H9 (cell line): Measurements from ENCODE around the gene HGS. TPM values are rescaled to one million over a fixed set of nuclear protein-coding genes. Genes with fewer than 3 reads are reported as not detected.

ENCODE experiments used
- DNase-seq: peaks from one replicate; pipeline ENCODE4 v3.0.0-alpha.2; 2017
- H2AFZ ChIP-seq: one replicate; pipeline ENCODE4 v1.6.1; 2013; ENCODE audit warnings: mild to moderate bottlenecking, low read length, control low read depth, moderate library complexity
- H2AK5ac ChIP-seq: 2 replicates; pipeline ENCODE4 v1.6.1; 2013; ENCODE audit warnings: low read length, control low read depth, mixed read lengths; ENCODE audit not compliant: insufficient read length
- H2BK120ac ChIP-seq: one replicate; pipeline ENCODE4 v1.6.1; 2013; ENCODE audit warnings: low read depth, mild to moderate bottlenecking, low read length, control low read depth, inconsistent platforms; ENCODE audit not compliant: poor library complexity, severe bottlenecking
- H2BK12ac ChIP-seq: 2 replicates; pipeline ENCODE4 v1.6.1; 2013; ENCODE audit warnings: low read length, control low read depth, mixed read lengths, low read depth; ENCODE audit not compliant: insufficient read length
- H2BK15ac ChIP-seq: 2 replicates; pipeline ENCODE4 v1.6.1; 2013; ENCODE audit warnings: low read depth, low read length, control low read depth
- H2BK20ac ChIP-seq: one replicate; pipeline ENCODE4 v1.6.1; 2013; ENCODE audit warnings: low read depth, mild to moderate bottlenecking, low read length, control low read depth, inconsistent platforms; ENCODE audit not compliant: poor library complexity, severe bottlenecking
- H2BK5ac ChIP-seq: 2 replicates; pipeline ENCODE4 v1.6.1; 2013; ENCODE audit warnings: low read length, control low read depth, mixed read lengths; ENCODE audit not compliant: insufficient read length
- H3K14ac ChIP-seq: 2 replicates; pipeline ENCODE4 v1.6.1; 2013; ENCODE audit warnings: low read length, control low read depth; ENCODE audit not compliant: insufficient read depth
- H3K18ac ChIP-seq: 2 replicates; pipeline ENCODE4 v1.6.1; 2013; ENCODE audit warnings: low read depth, mild to moderate bottlenecking, mixed read lengths, low read length, control low read depth; ENCODE audit not compliant: insufficient read length
- H3K23ac ChIP-seq: 2 replicates; pipeline ENCODE4 v1.6.1; 2013; ENCODE audit warnings: low read length, control low read depth, mixed read lengths, low read depth; ENCODE audit not compliant: insufficient read length
- H3K23me2 ChIP-seq: 2 replicates; pipeline ENCODE4 v1.6.1; 2013; ENCODE audit warnings: low read depth, mild to moderate bottlenecking, mixed read lengths, low read length, control low read depth; ENCODE audit not compliant: insufficient read length, poor library complexity, severe bottlenecking
- H3K27ac ChIP-seq: 2 replicates; pipeline ENCODE4 v1.5.1; 2013; ENCODE audit warnings: low read length, control low read depth, mixed read lengths, low read depth; ENCODE audit not compliant: insufficient read length
- H3K27me3 ChIP-seq: 2 replicates; pipeline ENCODE4 v1.6.1; 2013; ENCODE audit warnings: low read length, control low read depth, inconsistent platforms; ENCODE audit not compliant: insufficient read depth
- H3K4ac ChIP-seq: 2 replicates; pipeline ENCODE4 v1.6.1; 2013; ENCODE audit warnings: low read depth, mild to moderate bottlenecking, control low read depth, inconsistent platforms, low read length, moderate library complexity
- H3K4me1 ChIP-seq: 2 replicates; pipeline ENCODE4 v1.6.1; 2013; ENCODE audit warnings: low read length, control low read depth, inconsistent platforms; ENCODE audit not compliant: insufficient read depth
- H3K4me2 ChIP-seq: 2 replicates; pipeline ENCODE4 v1.6.1; 2013; ENCODE audit warnings: low read length, control low read depth, mixed read lengths; ENCODE audit not compliant: insufficient read length, insufficient read depth
- H3K56ac ChIP-seq: 2 replicates; pipeline ENCODE4 v1.6.1; 2013; ENCODE audit warnings: low read depth, mild to moderate bottlenecking, mixed read lengths, low read length, control low read depth; ENCODE audit not compliant: insufficient read length
- H3K79me1 ChIP-seq: 2 replicates; pipeline ENCODE4 v1.6.1; 2013; ENCODE audit warnings: low read depth, mild to moderate bottlenecking, moderate library complexity, low read length, control low read depth, inconsistent platforms; ENCODE audit not compliant: insufficient read depth, poor library complexity, severe bottlenecking
- H3K79me2 ChIP-seq: 2 replicates; pipeline ENCODE4 v1.6.1; 2013; ENCODE audit warnings: low read length, control low read depth, inconsistent platforms; ENCODE audit not compliant: insufficient read depth
- H3K9ac ChIP-seq: 2 replicates; pipeline ENCODE4 v1.6.1; 2013; ENCODE audit warnings: low read length, control low read depth, mixed read lengths; ENCODE audit not compliant: insufficient read length; ENCODE audit errors: extremely low read depth
- H3K9me3 ChIP-seq: one replicate; pipeline ENCODE4 v1.6.1; 2013; ENCODE audit warnings: low read depth, low read length, inconsistent platforms; ENCODE audit not compliant: control insufficient read depth
- H3T11ph ChIP-seq: one replicate; pipeline ENCODE4 v1.6.1; 2013; ENCODE audit warnings: mild to moderate bottlenecking, low read length, control low read depth, inconsistent platforms
- H4K20me1 ChIP-seq: one replicate; pipeline ENCODE4 v1.6.1; 2013; ENCODE audit not compliant: control insufficient read depth, insufficient read length, insufficient read depth
- H4K5ac ChIP-seq: 2 replicates; pipeline ENCODE4 v1.6.1; 2013; ENCODE audit warnings: low read depth, mild to moderate bottlenecking, mixed read lengths, low read length, control low read depth; ENCODE audit not compliant: insufficient read length
- H4K8ac ChIP-seq: replicated peaks from 2 replicates; pipeline ENCODE4 v1.6.1; 2013; ENCODE audit warnings: low read length, control low read depth, mixed read lengths, low read depth; ENCODE audit not compliant: insufficient read length
- H4K91ac ChIP-seq: 2 replicates; pipeline ENCODE4 v1.6.1; 2013; ENCODE audit warnings: low read depth, mild to moderate bottlenecking, moderate library complexity, mixed read lengths, low read length, control low read depth; ENCODE audit not compliant: insufficient read length
- H3K27ac Mint-ChIP-seq, 3 experiments: 2 replicates in 2 of 3; 3 replicates in 1 of 3; pipeline ENCODE4 v1.8.0; 2020 to 2021; ENCODE audit warnings: mixed read lengths in 3 of 3, mild to moderate bottlenecking in 1 of 3, moderate library complexity in 1 of 3
- H3K27me3 Mint-ChIP-seq: 2 replicates; pipeline ENCODE4 v1.8.0; 2021; ENCODE audit warnings: low read depth, mild to moderate bottlenecking, moderate library complexity, mixed read lengths
- H3K36me3 Mint-ChIP-seq, 3 experiments: 2 replicates in 2 of 3; 3 replicates in 1 of 3; pipeline ENCODE4 v1.8.0; 2020 to 2021; ENCODE audit warnings: low read depth in 3 of 3, mixed read lengths in 3 of 3; ENCODE audit not compliant: insufficient read depth in 1 of 3
- H3K4me1 Mint-ChIP-seq, 2 experiments: 2 replicates each; pipeline ENCODE4 v1.8.0; 2020; ENCODE audit warnings: mixed read lengths in 2 of 2
- H3K4me3 Mint-ChIP-seq, 2 experiments: 2 replicates in 1 of 2; 3 replicates in 1 of 2; pipeline ENCODE4 v1.8.0; 2020 to 2021; ENCODE audit warnings: mild to moderate bottlenecking in 2 of 2, mixed read lengths in 2 of 2, moderate library complexity in 1 of 2
- H3K9me3 Mint-ChIP-seq, 2 experiments: 2 replicates in 1 of 2; 3 replicates in 1 of 2; pipeline ENCODE4 v1.8.0; 2020; ENCODE audit warnings: mild to moderate bottlenecking in 2 of 2, mixed read lengths in 2 of 2, moderate library complexity in 1 of 2
- CTCF ChIP-seq: fragments of 200-600 bp; sonication (generic); conservative IDR thresholded peaks from 3 replicates; pipeline ENCODE4 v1.8.0; 2021; ENCODE audit warnings: antibody characterized with exemption, mild to moderate bottlenecking
- WGBS: extraction: QIAGEN DNeasy Blood & Tissue Kit; methylation state at CpG from one replicate; pipeline ENCODE4 v1.1.7; 2013; ENCODE audit warnings: missing lambda C conversion rate, low lambda C conversion rate, mixed read lengths; ENCODE audit not compliant: insufficient read length; ENCODE audit errors: extremely low coverage; 5-methylcytosine and 5-hydroxymethylcytosine counted together
- total RNA-seq: library from RNA; stranded (reverse); gene quantifications from 2 replicates; pipeline ENCODE4 v1.2.1, GENCODE V29; 2021

HGS gene
- total RNA-seq, 1 experiment from 2014 or later, result 106 TPM

GRCh38 chr17:81667754-81668153 is 16.1 kb upstream of the HGS start:
- no peaks in the 10 kb centered on the region for H4K20me1 ChIP-seq
- H2BK120ac ChIP-seq, result no peak overlapping the region
- no peak overlapping the region for H2BK5ac ChIP-seq
- H3K23ac ChIP-seq, result no peak overlapping the region
- no peak overlapping the region for H4K91ac ChIP-seq
- H2BK15ac ChIP-seq, result no peak overlapping the region
- peaks cover 18 to 19% of the 10 kb centered on the region in 2 experiments for H3K4me1 Mint-ChIP-seq
- no peaks in the 10 kb centered on the region for H3K27me3 Mint-ChIP-seq
- WGBS, result no CpG with 5 or more reads among the region's 18 CpGs
- H3T11ph ChIP-seq, result no peak overlapping the region
- no peak overlapping the region for H4K8ac ChIP-seq
- no peak overlapping the region for H3K9ac ChIP-seq
- H2AFZ ChIP-seq, result no peak overlapping the region
- no peak overlapping the region for H3K18ac ChIP-seq
- H4K5ac ChIP-seq, result no peak overlapping the region
- H3K4me3 Mint-ChIP-seq, result peak overlapping the region; percentile 97
- H2BK20ac ChIP-seq, result no peak overlapping the region
- DNase-seq, result peak; percentile 77
- H3K14ac ChIP-seq, result no peak overlapping the region
- no peaks in the 10 kb centered on the region for H3K27me3 ChIP-seq
- H3K56ac ChIP-seq, result no peak overlapping the region
- no peaks in the 10 kb centered on the region for H3K9me3 Mint-ChIP-seq
- H2AK5ac ChIP-seq, result no peak overlapping the region
- H3K4me2 ChIP-seq, result peak overlapping the region; percentile 89
- no peaks in the 10 kb centered on the region for H3K9me3 ChIP-seq
- H3K4me1 ChIP-seq, result peaks cover 2% of the 10 kb centered on the region; the same call in 1 of the 2 replicates
- no peak overlapping the region for H3K4ac ChIP-seq
- H3K27ac ChIP-seq, result no peak overlapping the region
- H3K36me3 Mint-ChIP-seq, result peaks cover 43 to 65% (median 65%) of the 10 kb centered on the region in 3 experiments; a peak in 6 of 7 replicates
- no peak overlapping the region for H2BK12ac ChIP-seq
- peak; percentile 44; the same call in 2 of the 3 replicates for TF ChIP-seq CTCF
- peak overlapping the region in 2 of 3 experiments; percentile 56 to 68; a peak in 2 of 7 replicates for H3K27ac Mint-ChIP-seq
- peaks cover 4% of the 10 kb centered on the region; the same call in 1 of the 2 replicates for H3K79me2 ChIP-seq
- peaks cover 3% of the 10 kb centered on the region for H3K23me2 ChIP-seq
- H3K79me1 ChIP-seq, result peaks cover 10% of the 10 kb centered on the region
